Activated CD4-positive, alpha-beta memory T cell treated with anti-CD3 and anti-CD28 coated beads for 36 hours (primary cell): ENCODE data around the gene ZSWIM4. TPM values are rescaled to one million over a fixed set of nuclear protein-coding genes. Genes with fewer than 3 reads are reported as not detected.

Experiments
- CTCF ChIA-PET: fragments of 350-600 bp; sonication (Branson Sonifier 250); formaldehyde crosslinking; loops from one replicate; lab custom pipeline; 2021; ENCODE audit warnings: antibody characterized with exemption, inconsistent platforms; lab: Charles Lee
- POLR2A ChIA-PET: fragments of 350-600 bp; sonication (Branson Sonifier 250); formaldehyde crosslinking; loops from one replicate; lab custom pipeline; 2021; ENCODE audit warnings: antibody characterized with exemption; lab: Charles Lee
- DNase-seq: peaks from one replicate; pipeline ENCODE4 v3.0.0-alpha.2; 2020
- H3K27ac Mint-ChIP-seq: one replicate; pipeline ENCODE4 v1.8.0; 2021; ENCODE audit warnings: mixed read lengths
- H3K27me3 Mint-ChIP-seq: one replicate; pipeline ENCODE4 v1.8.0; 2021; ENCODE audit warnings: mixed read lengths
- H3K36me3 Mint-ChIP-seq: one replicate; pipeline ENCODE4 v1.8.0; 2021; ENCODE audit warnings: mixed read lengths
- H3K4me1 Mint-ChIP-seq: one replicate; pipeline ENCODE4 v1.8.0; 2021; ENCODE audit warnings: low read depth, mixed read lengths
- H3K4me3 Mint-ChIP-seq: one replicate; pipeline ENCODE4 v1.8.0; 2021; ENCODE audit warnings: mild to moderate bottlenecking, mixed read lengths
- H3K9me3 Mint-ChIP-seq: one replicate; pipeline ENCODE4 v1.8.0; 2021; ENCODE audit warnings: mixed read lengths
- intact Hi-C: fragments of 100-400 bp; cut with micrococcal nuclease; formaldehyde crosslinking; loops from one replicate; pipeline ENCODE4 v1.15.1; 2023
- total RNA-seq, 2 experiments: library from RNA; stranded (reverse); gene quantifications; one replicate each; pipeline ENCODE4 v1.2.3, GENCODE V29; 2021

The ZSWIM4 gene
- total RNA-seq, 2 experiments from 2014 or later = 9.2 to 10.2 TPM

GRCh38 chr19:13870873-13871272, 75.6 kb downstream of the ZSWIM4 start:
- Mint-ChIP-seq H3K4me3 (no peak overlapping the region), H3K27ac (no peak overlapping the region), H3K27me3 (peaks cover 23% of the 10 kb centered on the region), H3K4me1 (peaks cover 10% of the 10 kb centered on the region), H3K36me3 (no peaks in the 10 kb centered on the region), H3K9me3 (no peaks in the 10 kb centered on the region)
- intact Hi-C loops = no loop called here
- POLR2A ChIA-PET = interaction anchor here (0.5 to 1.0 kb wide), 2 partner anchors 83 to 96 kb away, joined by 3 read pairs; no protein-coding TSS in a partner anchor
- CTCF ChIA-PET = interaction anchor here (1.0 kb wide), 1 partner anchor 8 kb away, joined by 3 read pairs; no protein-coding TSS in a partner anchor
- no peak for DNase-seq

- peaks cover 15% of the 10 kb centered on the region for H3K27me3 Mint-ChIP-seq
- no peak for DNase-seq
- no peaks in the 10 kb centered on the region for H3K36me3 Mint-ChIP-seq
- H3K9me3 Mint-ChIP-seq = no peaks in the 10 kb centered on the region
- POLR2A ChIA-PET = no interaction called here
- CTCF ChIA-PET = interaction anchor here (0.7 to 1.3 kb wide), 5 partner anchors 9 to 242 kb away, joined by 3 to 5 read pairs (median 3); no protein-coding TSS in a partner anchor
- H3K4me3 Mint-ChIP-seq = peak overlapping the region; percentile 35
- no peak overlapping the region for H3K27ac Mint-ChIP-seq
- intact Hi-C loops = no loop called here
- peaks cover 4% of the 10 kb centered on the region for H3K4me1 Mint-ChIP-seq
Measured at GRCh38 chr19:13872339-13872694, 77.1 kb downstream of the ZSWIM4 start.

- Mint-ChIP-seq H3K4me3 (peak overlapping the region; percentile 35), H3K9me3 (no peaks in the 10 kb centered on the region), H3K36me3 (no peaks in the 10 kb centered on the region), H3K4me1 (peaks cover 4% of the 10 kb centered on the region), H3K27ac (no peak overlapping the region), H3K27me3 (peaks cover 10% of the 10 kb centered on the region)
- ChIA-PET CTCF (interaction anchor here (0.8 to 1.3 kb wide), 3 partner anchors 186 to 242 kb away, joined by 3 to 4 read pairs (median 3); no protein-coding TSS in a partner anchor), POLR2A (no interaction called here)
- DNase-seq = no peak
- intact Hi-C loops = no loop called here
Measured at GRCh38 chr19:13872695-13873389, 77.6 kb downstream of the ZSWIM4 start.

GRCh38 chr19:13873834-13874515, 78.7 kb downstream of the ZSWIM4 start:
- POLR2A ChIA-PET = no interaction called here
- no peaks in the 10 kb centered on the region for H3K36me3 Mint-ChIP-seq
- H3K9me3 Mint-ChIP-seq = no peaks in the 10 kb centered on the region
- CTCF ChIA-PET = interaction anchor here (1.4 kb wide), 1 partner anchor 242 kb away, joined by 3 read pairs; no protein-coding TSS in a partner anchor
- H3K27me3 Mint-ChIP-seq = peaks cover 10% of the 10 kb centered on the region
- no peak overlapping the region for H3K27ac Mint-ChIP-seq
- DNase-seq = no peak
- peak overlapping the region; percentile 12 for H3K4me3 Mint-ChIP-seq
- H3K4me1 Mint-ChIP-seq = peaks cover 4% of the 10 kb centered on the region
- intact Hi-C loops = no loop called here

- H3K27ac Mint-ChIP-seq = no peak overlapping the region
- no peak for DNase-seq
- ChIA-PET POLR2A (no interaction called here), CTCF (interaction anchor here (0.9 to 1.9 kb wide), 2 partner anchors 183 to 200 kb away, joined by 3 to 8 read pairs; no protein-coding TSS in a partner anchor)
- peaks cover 10% of the 10 kb centered on the region for H3K4me1 Mint-ChIP-seq
- no peaks in the 10 kb centered on the region for H3K9me3 Mint-ChIP-seq
- no peaks in the 10 kb centered on the region for H3K36me3 Mint-ChIP-seq
- H3K27me3 Mint-ChIP-seq = peaks cover 7% of the 10 kb centered on the region
- no peak overlapping the region for H3K4me3 Mint-ChIP-seq
- intact Hi-C loops = no loop called here
Measured at GRCh38 chr19:13875824-13876223, 80.6 kb downstream of the ZSWIM4 start.

GRCh38 chr19:13876834-13877233, 81.6 kb downstream of the ZSWIM4 start, which contains the start of gene NANOS3:
Gene NANOS3, plus strand, starts transcription at chr19:13877134. Its CDS starts 115 bp downstream, at chr19:13877249.
- Mint-ChIP-seq H3K9me3 (no peaks in the 10 kb centered on the region), H3K36me3 (no peaks in the 10 kb centered on the region), H3K27me3 (peaks cover 7% of the 10 kb centered on the region), H3K4me3 (no peak within 1 kb of the TSS), H3K27ac (no peak within 1 kb of the TSS), H3K4me1 (peaks cover 20% of the 10 kb centered on the region)
- ChIA-PET CTCF (interaction anchor here (0.6 to 1.9 kb wide), 6 partner anchors 15 to 261 kb away, joined by 3 to 8 read pairs (median 4); no protein-coding TSS in a partner anchor), POLR2A (no interaction called here)
- intact Hi-C loops = no loop called here
- DNase-seq = no peak

- DNase-seq = no peak
- intact Hi-C loops = no loop called here
- POLR2A ChIA-PET = no interaction called here
- peaks cover 25% of the 10 kb centered on the region for H3K4me1 Mint-ChIP-seq
- peaks cover 7% of the 10 kb centered on the region for H3K27me3 Mint-ChIP-seq
- no peak overlapping the region for H3K27ac Mint-ChIP-seq
- H3K36me3 Mint-ChIP-seq = no peaks in the 10 kb centered on the region
- CTCF ChIA-PET = interaction anchor here (0.6 to 1.9 kb wide), 7 partner anchors 15 to 198 kb away, joined by 3 to 8 read pairs (median 4); no protein-coding TSS in a partner anchor
- H3K9me3 Mint-ChIP-seq = no peaks in the 10 kb centered on the region
- H3K4me3 Mint-ChIP-seq = no peak overlapping the region
Measured at GRCh38 chr19:13877303-13877702, 82.1 kb downstream of the ZSWIM4 start.

- intact Hi-C loops = loop anchor here (1.0 to 10.0 kb wide), 8 partner anchors 72 to 467 kb away; partner anchors contain the start of genes DCAF15 and IL27RA
- peak; percentile 99 for DNase-seq
- H3K4me3 Mint-ChIP-seq = peak overlapping the region; percentile 45
- H3K36me3 Mint-ChIP-seq = no peaks in the 10 kb centered on the region
- peak overlapping the region; percentile 86 for H3K27ac Mint-ChIP-seq
- ChIA-PET CTCF (interaction anchor here (0.6 to 5.0 kb wide), 32 partner anchors 14 to 503 kb away, joined by 3 to 65 read pairs (median 4); partner anchors contain the start of genes ASF1B, BRME1, DCAF15 and IL27RA), POLR2A (interaction anchor here (0.6 to 1.4 kb wide), 5 partner anchors 19 to 194 kb away, joined by 3 to 7 read pairs (median 3); partner anchors contain the start of genes IL27RA and MISP3)
- no peaks in the 10 kb centered on the region for H3K27me3 Mint-ChIP-seq
- H3K4me1 Mint-ChIP-seq = peaks cover 26% of the 10 kb centered on the region
- no peaks in the 10 kb centered on the region for H3K9me3 Mint-ChIP-seq
Measured at GRCh38 chr19:13880059-13881043, 85.1 kb downstream of the ZSWIM4 start.

GRCh38 chr19:13881251-13881691, 86.0 kb downstream of the ZSWIM4 start:
- no peaks in the 10 kb centered on the region for H3K36me3 Mint-ChIP-seq
- peak overlapping the region; percentile 86 for H3K27ac Mint-ChIP-seq
- H3K4me3 Mint-ChIP-seq = peak overlapping the region; percentile 45
- H3K9me3 Mint-ChIP-seq = no peaks in the 10 kb centered on the region
- peak; percentile 46 for DNase-seq
- H3K27me3 Mint-ChIP-seq = no peaks in the 10 kb centered on the region
- CTCF ChIA-PET = interaction anchor here (0.7 to 5.0 kb wide), 25 partner anchors 19 to 502 kb away, joined by 3 to 65 read pairs (median 4); partner anchors contain the start of genes ASF1B, BRME1, DCAF15 and IL27RA
- H3K4me1 Mint-ChIP-seq = peaks cover 26% of the 10 kb centered on the region
- intact Hi-C loops = loop anchor here (5.0 to 10.0 kb wide), 4 partner anchors 104 to 466 kb away; partner anchors contain the start of gene IL27RA
- POLR2A ChIA-PET = interaction anchor here (0.9 to 1.4 kb wide), 4 partner anchors 29 to 502 kb away, joined by 3 to 7 read pairs (median 3); partner anchors contain the start of gene IL27RA
